Stimulated activated CD8-positive, alpha-beta memory T cell treated with anti-CD3 and anti-CD28 coated beads, Interleukin-15, amount 100 ng/mL, for 1 hour (primary cell): ENCODE data around the gene STUM.

Source experiments
- DNase-seq: peaks from one replicate; pipeline ENCODE4 v3.0.0-alpha.2; 2020; ENCODE audit warnings: low read depth

STUM gene

DNA sequence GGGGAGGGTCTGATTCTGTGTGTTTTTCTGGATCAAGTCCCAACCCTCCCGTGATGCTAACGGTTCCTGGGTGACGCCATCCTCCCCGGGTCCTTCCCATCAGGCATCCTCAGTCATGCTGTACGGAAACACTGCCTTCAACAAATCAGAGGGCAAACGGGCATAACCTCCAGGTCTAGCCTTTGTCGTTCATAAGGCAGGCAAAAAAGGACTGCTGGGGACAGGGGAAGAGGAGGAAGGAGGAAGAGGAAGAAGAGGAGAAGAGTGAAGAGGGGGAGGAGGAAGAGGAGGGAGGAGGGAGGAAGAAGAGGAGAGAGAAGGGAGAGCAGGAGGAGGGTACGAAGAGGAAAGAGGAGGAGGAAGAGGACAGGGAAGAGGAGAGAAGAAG, 106.1 kb downstream of the STUM start:
- DNase-seq, result no peak

DNA sequence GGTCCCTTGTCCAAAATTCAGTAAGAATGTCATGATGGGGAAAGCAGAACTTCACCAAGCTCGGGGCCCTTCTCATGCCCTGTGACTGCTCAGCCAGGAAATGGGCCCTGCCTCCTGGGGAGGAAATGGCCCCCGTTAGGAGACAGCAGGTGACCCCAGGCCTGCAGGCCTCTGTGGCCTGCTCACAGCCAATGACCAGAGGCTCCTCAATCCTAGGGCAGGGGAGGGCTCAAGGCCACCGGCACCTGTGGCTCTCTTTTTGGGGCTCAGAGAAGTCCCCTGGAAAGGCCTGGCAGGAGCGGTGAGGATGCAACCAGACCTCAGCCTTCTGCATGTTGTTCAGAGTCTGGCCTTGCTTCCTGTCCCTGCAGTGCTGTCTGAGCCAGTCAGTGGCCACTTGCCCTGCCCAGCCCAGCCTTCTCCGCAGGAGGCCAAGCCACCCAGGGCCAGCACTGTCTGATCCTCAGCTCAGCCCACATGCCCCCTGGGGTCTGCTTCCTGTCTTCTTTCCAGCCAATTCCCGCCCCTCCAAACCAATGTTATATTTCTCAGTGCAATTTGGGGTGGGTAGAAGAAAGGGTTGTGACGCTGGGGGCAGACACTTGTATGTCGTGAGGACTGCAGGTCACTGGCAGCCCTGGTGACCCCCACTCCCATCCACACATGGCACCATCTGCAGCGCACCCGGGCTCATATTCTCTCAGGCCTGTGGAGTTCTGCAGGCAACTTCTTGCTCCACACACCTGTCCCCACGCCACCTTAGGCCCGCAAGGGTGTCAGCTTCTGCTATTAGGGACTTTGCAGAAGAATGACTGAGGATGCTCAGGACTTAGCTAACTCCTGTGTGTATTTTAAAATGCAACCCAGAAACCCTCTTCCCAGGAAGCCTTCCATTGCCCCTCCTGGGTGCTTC, 106.9 kb downstream of the STUM start:
- no peak for DNase-seq

DNA sequence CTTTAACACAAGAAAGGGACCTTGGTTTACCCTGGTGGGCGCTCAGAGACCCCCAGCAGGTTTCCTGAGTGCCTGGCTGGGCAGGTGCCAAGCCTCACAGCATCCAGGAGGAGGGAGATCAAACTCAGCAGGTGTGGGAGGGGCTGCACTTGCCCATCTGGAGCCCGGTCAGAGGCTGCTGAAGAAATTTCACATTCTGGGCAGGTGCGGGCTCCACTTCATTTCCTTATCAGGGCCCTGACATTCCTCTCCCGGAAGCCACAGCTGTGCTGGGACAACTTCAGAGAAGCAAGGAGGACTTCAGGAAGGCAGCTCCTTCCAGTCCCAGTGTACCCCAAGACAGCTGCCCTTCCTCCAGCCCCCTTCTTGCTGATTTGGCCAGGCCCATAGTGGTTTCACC, 107.6 kb downstream of the STUM start:
- DNase-seq, result no peak

DNA sequence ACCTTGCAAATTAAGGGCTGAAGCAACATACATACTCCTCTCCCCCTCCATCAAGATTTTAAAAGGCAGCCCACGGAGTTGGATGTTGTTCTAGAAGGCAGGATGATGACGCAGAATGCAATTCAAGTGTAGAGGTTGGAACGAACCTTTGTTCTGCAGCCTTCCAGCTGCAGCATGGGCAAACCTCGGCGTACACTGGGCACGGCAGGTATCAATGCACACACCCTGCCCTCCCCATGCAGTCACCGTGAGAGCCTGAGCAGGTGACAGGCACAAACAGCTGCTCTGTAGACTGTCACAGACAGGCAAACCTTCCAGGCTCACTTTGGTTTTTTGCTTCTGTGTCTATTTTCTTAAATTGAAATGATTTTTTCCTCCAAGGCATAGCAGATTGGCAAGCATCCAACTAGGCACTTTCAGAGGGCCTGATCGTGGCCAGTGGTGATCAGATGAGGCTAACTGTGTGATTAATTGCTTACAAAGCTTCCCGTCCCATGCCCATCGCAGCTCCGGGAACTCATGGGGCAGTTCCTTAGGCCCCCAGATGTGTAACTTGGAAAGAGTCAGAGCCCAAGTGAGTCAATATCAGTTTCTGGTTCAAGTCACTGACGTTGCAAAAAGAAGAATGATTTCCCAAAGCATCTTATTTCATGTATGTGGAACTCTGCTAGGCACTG, 108.2 kb downstream of the STUM start:
- no peak for DNase-seq

DNA sequence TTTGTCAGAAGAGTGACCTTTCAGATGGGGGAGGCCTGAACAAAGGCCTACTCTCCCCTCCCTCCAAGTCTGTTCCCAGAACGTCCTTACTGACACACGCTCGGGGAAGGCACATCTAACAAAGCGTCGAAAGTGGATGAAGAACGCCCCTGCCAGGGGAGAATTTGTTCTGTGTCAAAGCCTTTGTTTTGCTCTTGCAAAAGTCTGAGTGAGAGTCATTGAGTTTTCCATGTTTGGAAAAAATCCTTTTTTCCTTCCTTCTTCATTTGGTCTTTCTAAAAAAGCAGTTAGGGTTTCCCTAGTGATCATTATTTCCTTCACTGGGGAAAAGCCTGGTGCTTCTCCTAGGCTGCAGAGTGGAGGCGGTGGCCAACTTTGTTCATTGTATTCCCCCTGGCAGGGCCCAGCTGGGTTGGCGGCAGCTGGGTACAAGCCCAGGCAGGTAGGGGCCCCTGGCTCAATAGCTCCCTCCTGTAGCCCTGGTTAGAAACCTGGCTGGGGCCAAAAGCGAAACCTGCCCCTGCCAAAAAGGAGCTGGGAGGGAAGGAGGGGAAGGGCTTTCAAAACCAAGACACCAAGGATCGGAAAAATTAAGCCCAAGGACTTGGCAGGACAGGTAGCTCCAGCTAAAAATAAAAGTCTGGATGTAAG, 109.5 kb downstream of the STUM start:
- DNase-seq, result no peak

DNA sequence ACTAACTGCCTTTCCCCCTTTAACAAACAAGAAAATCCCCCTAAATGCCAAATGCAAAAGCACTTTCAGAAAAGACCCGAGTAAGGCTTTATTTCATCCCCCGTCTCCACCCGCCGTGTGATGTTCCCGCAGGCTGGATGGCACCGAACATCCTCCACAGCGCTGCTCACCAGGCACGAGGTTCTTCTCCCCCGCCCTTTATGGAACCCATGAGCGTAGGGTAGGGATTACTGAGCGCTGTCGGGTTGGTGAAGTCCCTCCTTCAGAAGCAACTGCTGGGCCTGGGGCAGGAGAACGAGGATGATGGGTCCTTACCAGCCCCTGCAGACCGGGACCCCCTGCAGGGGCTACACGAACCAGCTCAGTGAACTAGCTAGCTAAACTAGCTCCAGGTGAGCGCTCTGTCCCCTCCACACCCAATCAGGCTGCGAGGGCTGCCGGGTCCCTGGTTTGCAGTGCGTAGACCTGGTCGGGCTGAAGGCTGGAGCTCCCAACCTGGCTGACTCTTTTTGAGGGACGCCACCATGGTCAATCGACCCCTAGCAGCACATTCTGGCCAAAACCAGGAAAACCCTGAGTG, 110.1 kb downstream of the STUM start:
- DNase-seq, result no peak
